H1 (cell line): ENCODE data around the gene RNU7-1. TPM values are rescaled to one million over a fixed set of nuclear protein-coding genes. Genes with fewer than 3 reads are reported as not detected.

Experiments used
- CTCF ChIA-PET: fragments of 300-600 bp; sonication (Branson Sonifier 250); formaldehyde crosslinking; loops from one replicate; lab custom pipeline; 2021; ENCODE audit not compliant: partially characterized antibody; lab: Charles Lee
- POLR2A ChIA-PET: fragments of 300-600 bp; sonication (Branson Sonifier 250); formaldehyde crosslinking; loops from one replicate; lab custom pipeline; 2021; ENCODE audit warnings: inconsistent platforms; ENCODE audit not compliant: partially characterized antibody; lab: Charles Lee
- DNase-seq, 2 experiments: peaks; one replicate each; pipeline versions ENCODE4 v3.0.0 to v3.0.0-alpha.2; 2010 to 2022; ENCODE audit warnings: low spot score in 2 of 2, low read depth in 1 of 2, mixed read lengths in 1 of 2
- FAIRE-seq: peaks from 2 replicates; lab custom pipeline; 2011; peaks lifted over from hg19 to GRCh38; lab: Jason Lieb, UNC
- H2AFZ ChIP-seq: 2 replicates; pipeline ENCODE4 v1.8.1; 2012; ENCODE audit warnings: low read length, inconsistent platforms
- H2AK5ac ChIP-seq: 2 replicates; pipeline ENCODE4 v1.6.1; 2013; ENCODE audit warnings: low read depth, low read length
- H2BK120ac ChIP-seq: replicated peaks from 2 replicates; pipeline ENCODE3; 2013; ENCODE audit warnings: low read depth, low read length, inconsistent platforms
- H2BK12ac ChIP-seq: 2 replicates; pipeline ENCODE4 v1.6.1; 2013; ENCODE audit warnings: low read depth, low read length
- H2BK15ac ChIP-seq: 2 replicates; pipeline ENCODE4 v1.6.1; 2013; ENCODE audit warnings: low read length
- H2BK20ac ChIP-seq: 2 replicates; pipeline ENCODE4 v1.6.1; 2013; ENCODE audit warnings: low read length
- H2BK5ac ChIP-seq: 2 replicates; pipeline ENCODE4 v1.6.1; 2013; ENCODE audit warnings: low read depth, low read length
- H3K14ac ChIP-seq: 2 replicates; pipeline ENCODE4 v1.6.1; 2013; ENCODE audit warnings: inconsistent platforms; ENCODE audit not compliant: insufficient read length
- H3K18ac ChIP-seq: 2 replicates; pipeline ENCODE4 v1.6.1; 2013; ENCODE audit warnings: low read length; ENCODE audit errors: extremely low read depth
- H3K23ac ChIP-seq: 2 replicates; pipeline ENCODE4 v1.6.1; 2013; ENCODE audit warnings: inconsistent platforms; ENCODE audit not compliant: insufficient read length
- H3K23me2 ChIP-seq: 2 replicates; pipeline ENCODE4 v1.6.1; 2013; ENCODE audit warnings: low read depth, low read length
- H3K27ac ChIP-seq: 2 replicates; pipeline ENCODE4 v1.6.1; 2011; ENCODE audit warnings: low read depth, low read length, inconsistent platforms
- H3K27me3 ChIP-seq, 4 experiments: replicated peaks in 1 of 4; 1 replicate in 1 of 4; 2 replicates in 3 of 4; pipeline versions ENCODE4 v1.6.1 to v1.8.1; 2011 to 2013; ENCODE audit warnings: low read length in 3 of 4, mild to moderate bottlenecking in 3 of 4, inconsistent platforms in 2 of 4, mixed read lengths in 2 of 4, moderate library complexity in 1 of 4; ENCODE audit not compliant: control insufficient read depth in 3 of 4, insufficient read depth in 3 of 4; ENCODE audit errors: extremely low read depth in 1 of 4
- H3K36me3 ChIP-seq, 4 experiments: 2 replicates each; pipeline versions ENCODE4 v1.6.1 to v1.8.1; 2011 to 2013; ENCODE audit warnings: mild to moderate bottlenecking in 4 of 4, low read length in 3 of 4, moderate library complexity in 2 of 4, control low read depth in 1 of 4, inconsistent platforms in 1 of 4; ENCODE audit not compliant: insufficient read depth in 4 of 4, control insufficient read depth in 2 of 4
- H3K4ac ChIP-seq: replicated peaks from 2 replicates; pipeline ENCODE3; 2013; ENCODE audit warnings: low read length, low read depth, mixed read lengths, inconsistent platforms; ENCODE audit not compliant: insufficient read length
- H3K4me1 ChIP-seq, 4 experiments: replicated peaks in 1 of 4; 1 replicate in 1 of 4; 2 replicates in 3 of 4; pipeline versions ENCODE4 v1.6.1 to v1.8.1; 2011 to 2013; ENCODE audit warnings: low read length in 3 of 4, inconsistent platforms in 2 of 4, mixed read lengths in 1 of 4; ENCODE audit not compliant: insufficient read depth in 4 of 4, control insufficient read depth in 3 of 4
- H3K4me2 ChIP-seq, 2 experiments: 2 replicates each; pipeline versions ENCODE4 v1.6.1 to v1.8.1; 2011 to 2013; ENCODE audit warnings: low read depth in 2 of 2, low read length in 2 of 2, control low read depth in 1 of 2, inconsistent platforms in 1 of 2, mild to moderate bottlenecking in 1 of 2; ENCODE audit not compliant: insufficient read depth in 1 of 2
- H3K4me3 ChIP-seq, 4 experiments: fragments of 200-600, 300-600 bp in 1 of 4; sonication (generic), shearing (Covaris generic), sonication (Bioruptor Twin) in 1 of 4; 2 replicates each; pipeline versions ENCODE4 v1.5.1 to v1.8.1; 2011 to 2016; ENCODE audit warnings: low read length in 4 of 4, low read depth in 3 of 4, control low read depth in 2 of 4, inconsistent platforms in 2 of 4, mild to moderate bottlenecking in 2 of 4, mixed read lengths in 1 of 4, moderate library complexity in 1 of 4; ENCODE audit not compliant: insufficient read depth in 2 of 4; ENCODE audit errors: extremely low read depth in 1 of 4
- H3K56ac ChIP-seq: replicated peaks from 2 replicates; pipeline ENCODE3; 2013; ENCODE audit warnings: low read depth, mild to moderate bottlenecking, mixed read lengths, low read length, inconsistent platforms; ENCODE audit not compliant: insufficient read length
- H3K79me1 ChIP-seq: 2 replicates; pipeline ENCODE4 v1.6.1; 2013; ENCODE audit warnings: low read depth, low read length, control low read depth
- H3K79me2 ChIP-seq, 2 experiments: 2 replicates each; pipeline versions ENCODE4 v1.6.1 to v1.8.1; 2012 to 2013; ENCODE audit warnings: low read length in 2 of 2, mild to moderate bottlenecking in 2 of 2, inconsistent platforms in 1 of 2; ENCODE audit not compliant: insufficient read depth in 2 of 2, control insufficient read depth in 1 of 2
- H3K9ac ChIP-seq, 4 experiments: replicated peaks in 1 of 4; 1 replicate in 1 of 4; 2 replicates in 3 of 4; pipeline versions ENCODE4 v1.6.1 to v1.8.1; 2011 to 2013; ENCODE audit warnings: low read depth in 3 of 4, low read length in 3 of 4, control low read depth in 2 of 4, mild to moderate bottlenecking in 2 of 4, moderate library complexity in 2 of 4, inconsistent platforms in 1 of 4; ENCODE audit errors: extremely low read depth in 1 of 4
- H3K9me3 ChIP-seq, 2 experiments: 2 replicates each; pipeline versions ENCODE4 v1.6.1 to v1.8.1; 2012 to 2013; ENCODE audit warnings: mild to moderate bottlenecking in 2 of 2, moderate library complexity in 2 of 2, control low read depth in 1 of 2, inconsistent platforms in 1 of 2, low read depth in 1 of 2, low read length in 1 of 2, mixed read lengths in 1 of 2; ENCODE audit not compliant: insufficient read depth in 2 of 2
- H4K20me1 ChIP-seq, 2 experiments: replicated peaks in 1 of 2; 2 replicates each; pipeline versions ENCODE3 to v1.8.1; 2011 to 2013; ENCODE audit warnings: inconsistent platforms in 2 of 2, low read length in 2 of 2, mild to moderate bottlenecking in 1 of 2; ENCODE audit not compliant: insufficient read depth in 2 of 2, control insufficient read depth in 1 of 2
- H4K5ac ChIP-seq: 2 replicates; pipeline ENCODE4 v1.6.1; 2013; ENCODE audit warnings: low read length, low read depth, mixed read lengths, inconsistent platforms; ENCODE audit not compliant: insufficient read length
- H4K8ac ChIP-seq: 2 replicates; pipeline ENCODE4 v1.8.0; 2013; ENCODE audit warnings: mild to moderate bottlenecking, moderate library complexity, low read length, inconsistent platforms; ENCODE audit not compliant: insufficient read depth; ENCODE audit errors: extremely low read depth
- H4K91ac ChIP-seq: replicated peaks from 2 replicates; pipeline ENCODE3; 2013; ENCODE audit warnings: low read length, mixed read lengths, inconsistent platforms; ENCODE audit not compliant: insufficient read length
- CREB1 ChIP-seq: IDR thresholded peaks from 2 replicates; pipeline ENCODE4 v1.6.1; 2012; ENCODE audit warnings: inconsistent platforms
- EGR1 ChIP-seq: IDR thresholded peaks from 2 replicates; pipeline ENCODE4 v1.6.1; 2011; ENCODE audit warnings: low read depth, low read length, borderline replicate concordance
- GTF2F1 ChIP-seq: IDR thresholded peaks from 2 replicates; pipeline ENCODE4 v1.6.1; 2012; ENCODE audit warnings: low read depth, low read length, improper control_type of control experiment, borderline replicate concordance
- JUND ChIP-seq: IDR thresholded peaks from 2 replicates; pipeline ENCODE4 v1.6.1; 2011; ENCODE audit warnings: mild to moderate bottlenecking, improper control_type of control experiment, low read length
- KDM4A ChIP-seq: IDR thresholded peaks from one replicate; pipeline ENCODE4 v1.7.1; 2012; ENCODE audit warnings: low read depth, mild to moderate bottlenecking, moderate library complexity, low read length, inconsistent platforms; ENCODE audit not compliant: severe bottlenecking
- POLR2AphosphoS5 ChIP-seq: IDR thresholded peaks from 2 replicates; pipeline ENCODE4 v1.6.1; 2011; ENCODE audit warnings: low read depth, low read length
- SIN3A ChIP-seq, 2 experiments: IDR thresholded peaks in 1 of 2; conservative IDR thresholded peaks in 1 of 2; 2 replicates each; pipeline ENCODE4 v1.6.1; 2011 to 2012; ENCODE audit warnings: low read length in 2 of 2, improper control_type of control experiment in 1 of 2, low read depth in 1 of 2, mild to moderate bottlenecking in 1 of 2
- SP1 ChIP-seq: IDR thresholded peaks from 2 replicates; pipeline ENCODE4 v1.6.1; 2011; ENCODE audit warnings: low read depth, low read length
- TEAD4 ChIP-seq: IDR thresholded peaks from 2 replicates; pipeline ENCODE4 v1.6.1; 2012; ENCODE audit warnings: low read depth, low read length, inconsistent platforms, mixed read lengths
- YY1 ChIP-seq: IDR thresholded peaks from 2 replicates; pipeline ENCODE4 v1.6.1; 2011; ENCODE audit warnings: low read depth, mild to moderate bottlenecking, low read length
- WGBS, 2 experiments: shearing (Covaris generic) in 1 of 2; methylation state at CpG; one replicate each; pipeline versions ENCODE4 v1.1.6 to v1.1.7; 2013 to 2015; ENCODE audit warnings: low lambda C conversion rate in 2 of 2, mixed read lengths in 2 of 2, inconsistent platforms in 1 of 2, low coverage in 1 of 2, missing lambda C conversion rate in 1 of 2; ENCODE audit not compliant: insufficient replicate concordance in 2 of 2, insufficient coverage in 1 of 2, insufficient read length in 1 of 2; ENCODE audit errors: extremely low coverage in 1 of 2, missing lambda C conversion rate in 1 of 2; 5-methylcytosine and 5-hydroxymethylcytosine counted together
- polyA plus RNA-seq, 7 experiments: library from polyadenylated mRNA; depleted of rRNA in 3 of 7; stranded (reverse) in 5 of 7; unstranded in 2 of 7; fragments of >200 nt in 5 of 7; fragments of 200-250 nt in 2 of 7; gene quantifications; 1 replicate in 5 of 7; 2 replicates in 1 of 7; 4 replicates in 1 of 7; pipeline versions ENCODE4 v1.2.1 to v1.2.3, GENCODE V29; 2011 to 2013; ENCODE audit warnings: missing spikeins in 2 of 7, mixed read lengths in 2 of 7
- total RNA-seq: library from RNA; stranded (reverse); fragmentation: NEBNext Ultra II Directional; extraction: Animal tissue kit (Norgen Biotek cat#: 25700); gene quantifications from 2 replicates; pipeline ENCODE4 v1.2.1, GENCODE V29; 2021
- TF ChIP-seq, protein P1 (sequence below): IDR thresholded peaks from 2 replicates; pipeline ENCODE4 v1.6.1; 2012; ENCODE audit warnings: inconsistent platforms

The RNU7-1 gene
- total and polyA plus RNA-seq, 2 of the 8 experiments (the other 6 are each of a cell fraction or from before 2014, with no cell fraction given) = not detected

DNA sequence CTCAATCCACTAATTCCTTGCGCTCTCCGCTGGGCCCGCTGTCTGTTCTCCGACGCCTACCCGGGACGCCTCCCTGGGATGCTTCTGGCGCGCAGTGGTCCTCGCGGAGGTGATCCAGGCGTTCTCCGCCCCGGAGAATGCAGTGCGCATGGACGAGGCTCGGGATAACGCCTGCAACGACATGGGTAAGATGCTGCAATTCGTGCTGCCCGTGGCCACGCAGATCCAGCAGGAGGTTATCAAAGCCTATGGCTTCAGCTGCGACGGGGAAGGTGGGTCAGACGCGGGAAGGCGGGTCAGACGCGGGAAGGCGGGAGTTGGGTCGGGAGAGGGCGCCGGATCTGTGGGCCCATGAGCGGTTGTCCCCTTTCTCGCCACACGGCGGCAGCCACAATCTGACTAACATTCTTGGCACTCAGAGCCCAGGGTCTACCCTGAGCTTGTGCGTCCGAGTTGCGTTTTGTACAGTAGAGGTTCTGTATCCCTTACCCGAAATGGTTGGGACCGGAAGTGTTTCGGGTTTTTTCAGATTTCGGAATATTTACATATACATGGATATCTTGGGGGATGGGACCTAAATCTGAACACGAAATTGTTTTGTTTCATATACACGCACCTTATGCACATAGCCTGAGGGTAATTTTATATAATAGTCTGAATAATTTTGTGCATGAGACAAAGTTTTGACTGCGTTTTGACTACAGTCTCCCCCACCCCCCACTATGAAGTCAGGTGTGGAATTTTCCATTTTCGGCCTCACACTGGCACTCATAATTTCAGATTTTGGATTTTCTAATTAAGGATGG is 968 bp downstream of the RNU7-1 start:
- H3K9me3 ChIP-seq = no peaks in the 10 kb centered on the region
- H3K9ac ChIP-seq = peak overlapping the region; percentile 76 to 91 (median 86)
- peak; percentile 20 for TF ChIP-seq KDM4A
- TF ChIP-seq EGR1 = peak; percentile 46; the same call in 1 of the 2 replicates
- TF ChIP-seq JUND = peak; percentile 42
- TF ChIP-seq TEAD4 = peak; percentile 90
- TF ChIP-seq YY1 = peak; percentile 19; the same call in 1 of the 2 replicates
- TF ChIP-seq CREB1 = peak; percentile 46; the same call in 1 of the 2 replicates
- peak; percentile 59; the same call in 1 of the 2 replicates for TF ChIP-seq POLR2AphosphoS5
- TF ChIP-seq, protein P1, sequence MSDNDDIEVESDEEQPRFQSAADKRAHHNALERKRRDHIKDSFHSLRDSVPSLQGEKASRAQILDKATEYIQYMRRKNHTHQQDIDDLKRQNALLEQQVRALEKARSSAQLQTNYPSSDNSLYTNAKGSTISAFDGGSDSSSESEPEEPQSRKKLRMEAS = peak; percentile 35
- peak; percentile 41; the same call in 1 of the 2 replicates for TF ChIP-seq GTF2F1
- peak in 1 of 2 experiments; percentile 54; a peak in 1 of 4 replicates for TF ChIP-seq SIN3A (conservative IDR thresholded peaks at IDR 0.05 in 1 of 2, IDR thresholded peaks at IDR 0.05 in 1 of 2; ENCODE audit: low read depth in 1 of 2, low read length in 2 of 2)
- TF ChIP-seq SP1 = 0 out of 2 replicates have a peak, but pooled peaks have one; percentile 30

More for the DNA sequence above, 968 bp downstream of the RNU7-1 start:
- peak overlapping the region; percentile 97 for H3K56ac ChIP-seq
- CTCF ChIA-PET = interaction anchor here (0.7 to 20.2 kb wide), 28 partner anchors 9 to 695 kb away, joined by 3 to 277 read pairs (median 5); partner anchors contain the start of genes ATN1, C1RL, CDCA3 and LPCAT3
- H3K23ac ChIP-seq = no peak overlapping the region
- peaks cover 11% of the 10 kb centered on the region for H3K23me2 ChIP-seq
- no peak overlapping the region for H2AFZ ChIP-seq
- H3K4ac ChIP-seq = peak overlapping the region; percentile 100
- H3K27ac ChIP-seq = peak overlapping the region; percentile 89
- peak overlapping the region; percentile 96 for H4K8ac ChIP-seq
- POLR2A ChIA-PET = interaction anchor here (0.8 to 44.0 kb wide), 57 partner anchors 8 to 696 kb away, joined by 3 to 1596 read pairs (median 5); partner anchors contain the start of genes ATN1, C1R, C1RL and CDCA3
- peak overlapping the region; percentile 62 for H2BK120ac ChIP-seq
- H2BK15ac ChIP-seq = peak overlapping the region; percentile 100; the same call in 1 of the 2 replicates
- peak overlapping the region; percentile 99 for H3K18ac ChIP-seq
- FAIRE-seq (no peak), DNase-seq (no peak)
- H4K5ac ChIP-seq = peak overlapping the region; percentile 82
- peak overlapping the region; percentile 99 for H2BK5ac ChIP-seq
- H4K91ac ChIP-seq = peak overlapping the region; percentile 100
- peaks cover 6 to 20% (median 14%) of the 10 kb centered on the region in 4 experiments for H3K4me1 ChIP-seq
- WGBS, 2 experiments = 6% methylated on average over 48 of the region's 48 CpGs; no CpG with 5 or more reads in 1 of the 2 experiments
- H3K79me1 ChIP-seq = no peaks in the 10 kb centered on the region; the same call in 1 of the 2 replicates
- H3K36me3 ChIP-seq = peaks cover 3 to 9% (median 7%) of the 10 kb centered on the region in 4 experiments; a peak in 6 of 8 replicates
- 0 out of 2 replicates have a peak overlapping the region, but pooled peaks have one; percentile 66 for H2BK20ac ChIP-seq
- no peak overlapping the region for H3K14ac ChIP-seq
- no peaks in the 10 kb centered on the region; a peak in 1 of 4 replicates for H3K79me2 ChIP-seq
- peaks cover 0 to 5% of the 10 kb centered on the region in 2 experiments for H4K20me1 ChIP-seq
- peak overlapping the region; percentile 93 for H2BK12ac ChIP-seq
- H3K27me3 ChIP-seq = no peaks in the 10 kb centered on the region
- H3K4me3 ChIP-seq = peak overlapping the region; percentile 57 to 91 (median 83)
- peak overlapping the region; percentile 53; the same call in 1 of the 2 replicates for H2AK5ac ChIP-seq
- H3K4me2 ChIP-seq = peak overlapping the region; percentile 56 to 92
